GM08714 (cell line): Measurements from ENCODE around the gene SLC22A1.

Source experiments
- H3K4me3 ChIP-seq: fragments of 200-500 bp; sonication (Bioruptor generic); 2 replicates; pipeline ENCODE4 v1.5.1; 2014; ENCODE audit warnings: mild to moderate bottlenecking, low read length, inconsistent platforms
- ZNF274 ChIP-seq: IDR thresholded peaks from 2 replicates; pipeline ENCODE4 v1.6.1; 2012; ENCODE audit warnings: mild to moderate bottlenecking, low read depth, low read length

The SLC22A1 gene

GRCh38 chr6:160180706-160181105 lies 59.1 kb downstream of the SLC22A1 start:
- no peak overlapping the region for H3K4me3 ChIP-seq
- TF ChIP-seq ZNF274 = no peak

GRCh38 chr6:160188773-160189172 lies 67.2 kb downstream of the SLC22A1 start:
- TF ChIP-seq ZNF274 = no peak
- H3K4me3 ChIP-seq = no peak overlapping the region

DNA sequence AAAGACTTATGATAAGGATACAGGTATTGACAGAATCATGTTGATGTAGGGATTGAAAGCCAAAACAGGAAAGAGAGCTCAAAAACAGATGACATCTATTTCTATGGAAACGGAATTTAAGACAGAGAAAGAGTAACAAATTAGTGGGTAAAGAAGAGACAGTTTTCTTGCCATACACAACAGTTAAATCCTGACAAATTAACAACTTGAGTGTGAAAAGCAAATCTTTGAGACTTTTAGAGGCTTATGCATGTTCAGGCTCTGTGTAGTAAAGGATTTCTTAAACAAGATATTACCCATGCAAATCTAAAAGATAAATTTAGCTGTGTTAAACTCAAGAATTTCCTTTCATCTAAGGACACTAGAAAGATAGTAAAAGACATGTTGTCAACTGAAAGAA lies 68.5 kb downstream of the SLC22A1 start:
- no peak for TF ChIP-seq ZNF274
- no peak overlapping the region for H3K4me3 ChIP-seq

- no peak for TF ChIP-seq ZNF274
- H3K4me3 ChIP-seq = no peak overlapping the region
Observed at GRCh38 chr6:160190973-160191372, 69.4 kb downstream of the SLC22A1 start.

- TF ChIP-seq ZNF274 = no peak
- H3K4me3 ChIP-seq = no peak overlapping the region
Observed at GRCh38 chr6:160192840-160193239, 71.2 kb downstream of the SLC22A1 start.

DNA sequence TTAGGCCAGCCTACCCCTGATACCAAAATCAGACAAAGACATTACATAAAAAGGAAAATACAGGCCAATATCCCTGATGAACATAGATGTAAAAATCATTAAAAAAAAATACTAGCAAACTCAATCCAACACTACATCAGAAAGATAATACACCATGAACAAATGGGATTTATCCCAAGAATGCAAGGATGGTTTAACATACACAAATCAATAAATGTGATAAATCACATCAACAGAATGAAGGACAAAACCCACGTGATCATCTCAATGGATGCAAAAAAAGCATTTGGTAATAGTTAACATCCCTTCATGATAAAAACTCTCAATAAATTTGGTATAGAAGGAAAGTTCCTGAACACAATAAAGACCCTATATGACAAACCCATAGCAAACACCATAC lies 73.2 kb downstream of the SLC22A1 start:
- H3K4me3 ChIP-seq = no peak overlapping the region
- TF ChIP-seq ZNF274 = no peak

- no peak overlapping the region for H3K4me3 ChIP-seq
- TF ChIP-seq ZNF274 = no peak
Observed at GRCh38 chr6:160197662-160198061, 76.0 kb downstream of the SLC22A1 start.

DNA sequence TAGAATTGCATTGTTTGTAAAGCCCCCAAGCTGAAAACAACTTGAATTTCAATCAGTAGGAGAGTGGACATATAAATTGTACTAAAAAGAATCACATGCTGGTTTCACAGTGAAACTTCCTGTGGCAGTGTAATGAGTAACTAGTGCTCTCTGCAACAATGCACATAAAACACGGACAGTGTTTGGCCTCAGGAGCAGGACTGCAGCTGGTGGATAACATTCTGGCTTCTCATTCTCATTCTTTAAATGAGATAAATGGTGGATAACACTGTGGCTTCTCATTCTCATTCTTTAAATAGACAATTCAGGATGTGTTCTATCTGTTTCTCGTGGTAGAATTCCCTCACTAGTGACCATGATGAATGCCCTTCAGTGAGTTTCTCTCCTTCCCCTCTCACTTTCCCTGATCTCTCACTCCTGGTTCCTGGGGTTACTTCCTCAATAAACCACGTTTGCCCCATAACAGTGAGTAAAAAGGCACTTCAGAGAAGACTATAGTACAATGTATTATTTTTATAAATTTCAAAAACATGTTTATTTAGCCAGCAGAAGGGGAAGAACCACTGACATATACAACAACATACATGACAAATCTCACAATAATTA lies 77.1 kb downstream of the SLC22A1 start:
- TF ChIP-seq ZNF274 = no peak
- H3K4me3 ChIP-seq = peak overlapping the region; percentile 46; the same call in 1 of the 2 replicates

DNA sequence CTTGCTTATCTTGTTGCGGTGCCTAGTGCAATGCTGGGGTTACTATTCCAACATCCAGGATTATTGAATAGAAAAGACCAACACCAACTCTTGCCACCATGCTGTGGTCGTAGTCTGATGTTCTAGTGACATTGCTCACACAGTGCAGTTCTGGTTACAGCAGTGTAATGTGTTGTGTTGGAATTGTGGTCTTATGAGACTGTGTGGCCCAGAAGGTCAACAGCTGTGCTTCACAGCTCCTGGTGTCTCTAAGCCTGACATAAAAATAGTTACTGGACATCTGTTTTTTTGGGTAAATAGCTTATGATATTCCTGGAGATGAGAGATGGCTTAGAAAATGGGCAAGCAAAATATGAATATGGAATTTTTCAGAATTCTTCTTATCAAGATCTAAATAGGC lies 79.4 kb downstream of the SLC22A1 start:
- H3K4me3 ChIP-seq = no peak overlapping the region
- no peak for TF ChIP-seq ZNF274

- no peak for TF ChIP-seq ZNF274
Observed at GRCh38 chr6:160202411-160202810, 80.8 kb downstream of the SLC22A1 start.

GRCh38 chr6:160203076-160203475 lies 81.5 kb downstream of the SLC22A1 start:
- TF ChIP-seq ZNF274 = no peak
- no peak overlapping the region for H3K4me3 ChIP-seq

More at GRCh38 chr6:160202411-160202810, 80.8 kb downstream of the SLC22A1 start:
- H3K4me3 ChIP-seq = no peak overlapping the region

DNA sequence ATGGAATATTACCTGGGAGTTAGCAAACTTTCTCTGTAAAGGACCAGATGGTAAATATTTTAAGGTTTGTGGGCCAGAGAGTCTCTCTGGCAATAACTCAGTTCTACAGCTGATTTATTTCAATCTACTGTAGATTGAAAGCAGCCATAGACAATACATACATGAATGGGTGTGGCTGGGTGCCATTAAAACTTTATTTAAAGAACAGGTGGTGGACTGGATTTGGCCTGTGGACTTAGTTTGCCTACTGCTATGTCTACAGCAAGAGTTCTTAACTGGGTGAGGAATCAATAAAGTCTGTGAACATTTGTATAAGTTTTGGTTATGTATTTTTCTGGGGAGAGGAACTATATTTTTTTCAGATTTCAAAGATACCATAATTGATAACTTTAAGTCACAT lies 81.9 kb downstream of the SLC22A1 start:
- no peak for TF ChIP-seq ZNF274

GRCh38 chr6:160203953-160204352 lies 82.3 kb downstream of the SLC22A1 start:
- TF ChIP-seq ZNF274 = no peak
- H3K4me3 ChIP-seq = no peak overlapping the region

More for the DNA sequence above, 81.9 kb downstream of the SLC22A1 start:
- H3K4me3 ChIP-seq = no peak overlapping the region

DNA sequence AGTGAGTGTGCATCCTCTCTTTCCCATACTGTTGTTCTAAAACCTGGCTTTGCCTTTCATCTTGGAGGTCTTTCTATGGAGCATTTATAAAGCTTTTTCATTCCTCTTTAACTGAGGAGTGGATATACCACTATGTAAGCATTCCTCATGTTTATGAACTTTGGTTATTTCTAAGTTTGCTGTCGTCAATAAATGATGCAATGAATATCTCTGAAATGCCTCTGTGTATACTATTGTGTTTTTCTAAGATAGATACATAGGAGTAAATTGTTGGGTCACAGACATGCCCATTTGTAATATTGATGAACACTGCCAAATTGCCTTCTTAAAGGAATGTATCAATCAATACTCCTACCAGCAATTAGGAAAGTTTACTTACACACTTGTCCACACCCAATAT lies 83.1 kb downstream of the SLC22A1 start:
- no peak overlapping the region for H3K4me3 ChIP-seq
- no peak for TF ChIP-seq ZNF274

GRCh38 chr6:160207618-160208017 lies 86.0 kb downstream of the SLC22A1 start:
- no peak for TF ChIP-seq ZNF274
- H3K4me3 ChIP-seq = no peak overlapping the region
